SKM-1 treated with dmso at 0.1 percent for 144 hours (cell line): ENCODE data around the gene CACNG6.
"Not testable (repeated sequence)": the region's sequence is repeated elsewhere in the genome, so short reads cannot be mapped to it uniquely, and the experiment has no call there.

ENCODE experiments used
- DNase-seq: peaks from one replicate; lab custom pipeline; 2025; ENCODE audit not compliant: unreplicated experiment; lab: John Stamatoyannopoulos, UW

The CACNG6 gene

GRCh38 chr19:53999694-54000093, 8.3 kb downstream of the CACNG6 start:
- DNase-seq: no peak

GRCh38 chr19:54001496-54001895, 10.1 kb downstream of the CACNG6 start:
- no peak for DNase-seq

GRCh38 chr19:54002495-54003315, 11.3 kb downstream of the CACNG6 start:
- DNase-seq: no peak

GRCh38 chr19:54009440-54009839, 18.0 kb downstream of the CACNG6 start:
- DNase-seq: no peak

GRCh38 chr19:54010474-54010873, 19.0 kb downstream of the CACNG6 start:
- DNase-seq: no peak

- no peak for DNase-seq
Observed at GRCh38 chr19:54011507-54012211, 20.2 kb downstream of the CACNG6 start.

- DNase-seq: no peak
Observed at GRCh38 chr19:54013866-54014265, 22.4 kb downstream of the CACNG6 start.

- no peak for DNase-seq
Observed at GRCh38 chr19:54014920-54015560, 23.6 kb downstream of the CACNG6 start.

GRCh38 chr19:54017261-54017660, 25.8 kb downstream of the CACNG6 start:
- DNase-seq: no peak

- DNase-seq: no peak
Observed at GRCh38 chr19:54021363-54021762, 29.9 kb downstream of the CACNG6 start.

- no peak for DNase-seq
Observed at GRCh38 chr19:54021932-54022331, 30.5 kb downstream of the CACNG6 start.

- DNase-seq: no peak
Observed at GRCh38 chr19:54023191-54023590, 31.8 kb downstream of the CACNG6 start.

- DNase-seq: no peak
Observed at GRCh38 chr19:54024660-54025059, 33.2 kb downstream of the CACNG6 start.

GRCh38 chr19:54026656-54027055, 35.2 kb downstream of the CACNG6 start:
- DNase-seq: no peak

GRCh38 chr19:54029301-54029700, 37.9 kb downstream of the CACNG6 start:
- no peak for DNase-seq

- DNase-seq: no peak
Observed at GRCh38 chr19:54029930-54030490, 38.6 kb downstream of the CACNG6 start.

- no peak for DNase-seq
Observed at GRCh38 chr19:54030895-54031586, 39.6 kb downstream of the CACNG6 start.

GRCh38 chr19:54035215-54036178, 44.1 kb downstream of the CACNG6 start:
- DNase-seq: no peak

- DNase-seq: not testable (repeated sequence)
Observed at GRCh38 chr19:54036542-54036941, 45.1 kb downstream of the CACNG6 start.

GRCh38 chr19:54040003-54040402, 48.6 kb downstream of the CACNG6 start:
- no peak for DNase-seq
